HG02678 (cell line): ENCODE results near the gene NHLRC4.

ENCODE experiments used
- ATAC-seq: cut with Tn5 transposase; IDR thresholded peaks from one replicate; pipeline ENCODE4 v1.9.1; 2021; ENCODE audit warnings: mild to moderate bottlenecking, moderate library complexity; ENCODE audit not compliant: unreplicated experiment

Gene NHLRC4

DNA sequence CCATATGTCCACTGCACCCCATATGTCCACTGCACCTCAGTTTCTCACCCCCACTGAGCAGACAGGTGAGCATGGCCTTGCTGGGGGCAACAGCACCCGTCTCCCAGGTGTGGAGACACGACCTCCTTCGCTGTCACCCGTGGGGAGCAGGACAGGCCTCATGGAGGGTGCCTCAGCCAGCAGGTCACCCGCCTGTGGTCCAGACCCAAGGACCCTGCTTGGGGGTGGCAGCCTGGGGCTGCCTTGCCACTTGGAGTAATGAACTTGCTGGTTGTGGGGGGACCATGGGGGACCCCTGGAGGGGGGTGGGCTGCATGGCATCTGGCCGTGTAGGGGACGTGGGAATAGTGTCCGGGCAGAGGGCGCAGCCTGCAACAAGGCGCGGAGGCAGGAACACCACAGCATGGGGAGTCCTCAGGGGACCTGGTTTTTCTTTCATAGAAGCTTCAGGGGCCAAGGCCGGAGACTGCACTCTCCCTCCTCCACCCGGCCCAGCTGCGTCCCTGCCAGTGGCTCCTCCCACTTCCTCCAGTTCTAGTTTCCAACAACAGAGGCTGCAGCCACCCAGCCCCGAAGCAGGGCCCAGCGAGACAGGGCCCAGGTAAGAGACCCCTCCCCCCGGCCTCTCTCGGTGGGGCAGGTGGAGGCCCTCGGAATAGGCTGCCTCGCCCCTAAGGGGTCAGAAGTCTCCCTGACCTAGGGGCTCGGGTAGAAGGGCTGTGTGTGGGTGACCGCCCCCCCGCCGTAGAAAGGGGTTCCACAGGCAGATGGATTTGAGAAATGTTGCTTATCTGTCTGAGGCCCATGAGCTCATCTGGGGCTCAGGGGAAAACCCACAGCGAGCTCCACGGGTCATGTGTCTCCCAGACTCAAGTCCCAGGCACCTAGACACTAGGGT, at the start of gene NHLRC4:
NHLRC4 (plus strand) TSS at position 531 of the 898 bp plus-strand sequence. CDS start 1,043 bp downstream, outside the sequence.
- peak; percentile 45 for ATAC-seq

DNA sequence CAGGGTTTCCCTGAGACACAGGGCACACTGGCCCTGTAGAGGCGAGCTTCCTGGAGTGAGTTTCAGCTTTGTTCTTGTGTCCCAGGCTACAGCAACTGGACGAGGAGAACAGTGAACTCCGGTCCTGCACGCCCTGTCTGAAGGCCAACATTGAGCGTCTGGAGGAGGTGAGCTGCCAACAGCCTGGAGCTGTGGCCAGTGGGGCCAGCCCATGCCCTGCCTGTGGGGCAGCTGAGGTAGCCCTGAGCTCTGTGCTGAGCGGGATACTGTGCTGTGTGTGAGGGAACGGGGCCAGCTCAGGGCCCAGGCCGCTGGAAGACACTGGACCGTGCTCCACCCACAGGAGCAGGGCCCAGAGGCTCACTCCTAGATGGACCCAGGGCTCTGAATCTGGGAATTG, 47.9 kb upstream of the NHLRC4 start:
- no peak for ATAC-seq

DNA sequence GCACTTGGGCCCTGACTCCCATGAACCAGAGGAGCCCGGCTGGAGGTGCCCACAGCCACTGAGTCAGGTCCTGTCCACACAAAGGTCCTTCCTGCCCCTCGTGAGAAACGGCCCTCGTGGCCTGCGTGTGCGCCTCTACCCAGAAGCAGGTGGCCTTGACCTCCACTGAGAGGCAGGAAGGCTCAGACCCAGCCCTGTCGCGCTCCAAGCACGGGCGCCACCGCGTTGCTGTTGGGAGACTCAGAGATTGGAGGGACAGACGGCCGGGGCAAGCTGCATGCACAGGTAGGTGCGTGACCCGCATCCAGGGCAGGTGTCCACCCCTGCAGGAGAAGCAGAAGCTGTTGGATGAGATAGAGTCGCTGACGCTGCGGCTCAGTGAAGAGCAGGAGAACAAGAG, 47.4 kb upstream of the NHLRC4 start:
- ATAC-seq = no peak

- no peak for ATAC-seq
Measured at GRCh38 chr16:519841-520687, 46.7 kb upstream of the NHLRC4 start.

GRCh38 chr16:520847-521246, 46.0 kb upstream of the NHLRC4 start:
- ATAC-seq = no peak

DNA sequence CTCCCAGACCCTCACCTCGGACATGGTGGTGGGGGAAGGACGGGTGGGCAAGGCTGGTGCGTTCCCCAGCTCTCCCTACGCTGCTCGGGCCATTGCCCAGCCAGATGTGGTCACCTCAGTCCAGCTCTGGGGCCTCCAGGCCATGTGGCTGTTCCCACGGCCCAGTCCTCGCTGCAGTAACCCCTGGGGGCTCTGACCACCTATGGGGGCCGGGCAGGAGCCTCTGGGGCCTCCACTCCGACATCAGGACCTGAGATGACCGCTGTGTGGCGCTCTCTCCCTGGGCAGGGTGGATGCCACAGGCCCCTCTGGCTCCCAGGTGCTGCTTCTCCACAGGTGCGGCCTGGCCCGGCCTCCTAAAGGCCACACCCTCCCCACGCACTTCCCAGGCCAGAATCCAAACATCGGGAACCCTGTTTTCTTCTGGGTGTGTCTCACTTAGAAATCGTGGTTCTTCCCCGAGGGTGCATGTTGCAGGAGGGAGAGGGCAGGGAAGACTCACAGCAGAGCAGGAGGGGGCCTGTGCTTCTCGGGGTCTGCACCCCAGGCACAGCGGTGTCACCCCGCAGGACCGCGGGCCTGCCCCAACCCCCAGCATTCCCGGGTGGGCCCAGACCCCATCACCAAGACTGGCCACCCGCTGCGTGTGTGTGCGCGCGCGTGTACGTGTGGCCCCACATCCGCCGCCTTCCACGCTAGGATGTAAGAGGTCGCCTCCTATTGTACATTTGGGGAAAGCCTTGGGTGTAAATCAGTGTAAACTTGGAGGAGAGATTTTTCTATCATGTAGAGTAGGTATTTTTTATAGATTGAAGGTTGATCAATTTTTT, 45.2 kb upstream of the NHLRC4 start:
- ATAC-seq = no peak

DNA sequence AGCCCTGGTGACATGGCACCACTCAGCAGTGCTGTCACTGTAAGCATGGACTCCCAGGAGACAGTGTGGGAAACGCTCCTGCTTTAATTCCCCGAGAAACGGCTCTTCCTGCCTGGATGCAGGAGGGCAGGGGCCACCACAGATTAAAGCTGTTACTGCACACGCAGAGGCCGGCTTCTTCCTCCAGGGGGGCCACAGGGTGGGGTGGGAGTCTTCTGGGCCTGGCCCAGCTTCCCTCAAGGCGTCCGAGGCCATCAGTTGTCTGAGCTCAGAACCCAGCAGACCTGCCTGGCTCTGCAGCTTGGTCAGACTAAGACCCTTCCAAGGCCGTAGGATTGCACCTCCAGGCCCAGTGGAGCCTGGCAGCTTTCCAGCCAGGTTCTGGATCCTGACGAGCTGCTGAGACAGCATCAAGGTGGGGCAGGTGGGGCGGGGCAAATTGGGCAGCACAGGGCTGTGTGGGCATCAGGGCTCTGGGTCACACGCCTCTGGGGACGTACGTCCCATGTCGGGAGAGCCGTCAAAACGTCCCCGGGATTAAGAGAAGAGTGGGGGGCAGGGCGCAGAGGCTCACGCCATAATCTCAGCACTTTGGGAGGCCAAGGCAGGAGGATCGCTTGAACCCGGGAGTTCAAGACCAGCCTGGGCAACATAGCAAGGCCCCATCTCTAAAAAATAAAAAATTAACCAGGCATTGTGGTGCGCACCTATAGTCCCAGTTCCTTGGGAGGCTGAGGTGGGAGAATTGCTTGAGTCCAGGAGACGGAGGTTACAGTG, 44.3 kb upstream of the NHLRC4 start:
- no peak for ATAC-seq

GRCh38 chr16:523097-523741, 43.6 kb upstream of the NHLRC4 start:
- no peak for ATAC-seq

GRCh38 chr16:524274-525040, 42.3 kb upstream of the NHLRC4 start:
- no peak for ATAC-seq

DNA sequence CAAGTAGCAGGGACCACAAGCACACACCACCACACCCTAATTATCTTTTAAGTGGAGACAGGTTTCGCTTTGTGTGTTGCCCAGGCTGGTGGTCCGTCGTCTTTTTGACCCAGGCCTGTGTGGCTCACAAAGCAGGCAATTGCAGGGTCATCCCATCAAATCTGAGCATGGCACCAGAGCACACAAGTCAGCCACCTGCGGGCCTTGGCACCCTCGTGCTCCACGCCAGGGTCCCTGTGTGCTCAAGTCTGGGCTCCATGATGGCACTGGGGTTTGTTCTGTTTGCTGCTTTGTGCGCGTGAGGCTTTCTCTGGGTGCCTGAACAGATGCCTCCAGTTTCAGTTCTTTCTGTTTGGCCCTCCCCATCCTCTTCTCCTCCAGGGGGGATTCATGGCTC, 41.7 kb upstream of the NHLRC4 start:
- no peak for ATAC-seq

GRCh38 chr16:525520-526180, 41.2 kb upstream of the NHLRC4 start:
- ATAC-seq = no peak

DNA sequence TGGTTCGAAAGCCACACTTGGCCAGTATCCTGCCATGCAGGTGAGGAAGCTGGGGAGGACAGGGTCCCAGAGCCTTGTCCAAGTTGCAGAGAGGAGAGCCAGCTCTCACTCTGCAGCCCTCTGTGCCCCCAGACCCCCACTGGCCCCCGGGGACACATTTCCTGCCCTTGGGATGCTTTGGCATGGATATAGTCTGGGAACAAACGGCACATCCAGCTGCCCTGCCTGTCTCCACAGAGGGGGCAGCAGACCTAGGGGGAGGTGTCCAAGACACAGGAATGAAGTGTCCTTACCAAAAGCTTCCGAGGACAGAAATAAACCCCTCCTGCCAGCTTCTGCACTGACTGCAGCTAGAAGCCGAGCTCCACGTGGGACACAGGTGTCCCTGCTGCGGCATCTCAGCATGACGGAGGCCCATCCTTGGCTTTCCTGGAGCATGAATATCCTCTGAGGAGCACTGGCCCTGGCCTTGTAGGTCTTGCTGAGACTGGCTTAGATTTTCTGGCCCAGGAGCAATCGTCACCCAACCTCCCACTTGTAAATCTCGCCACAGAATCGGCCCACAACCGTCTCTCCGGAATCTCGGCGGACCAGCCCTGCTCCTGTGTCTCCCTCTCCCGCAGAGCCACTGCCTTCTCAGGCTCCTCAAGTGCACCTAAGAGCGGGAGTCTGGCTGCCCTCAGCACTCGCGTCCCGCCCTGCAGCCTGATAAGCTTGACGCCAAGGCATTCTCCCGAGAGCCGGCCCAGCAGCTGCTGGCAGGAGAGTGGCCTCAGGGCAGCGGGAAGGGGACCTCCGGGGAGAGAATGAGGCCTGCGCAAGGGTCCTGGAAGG, 40.4 kb upstream of the NHLRC4 start:
- ATAC-seq = no peak

- peak; percentile 73 for ATAC-seq
Measured at GRCh38 chr16:527015-527903, 39.5 kb upstream of the NHLRC4 start, which contains the start of gene CAPN15. Gene CAPN15 (plus strand): TSS chr16:527712. CDS start chr16:546839, 19,127 bp downstream.

DNA sequence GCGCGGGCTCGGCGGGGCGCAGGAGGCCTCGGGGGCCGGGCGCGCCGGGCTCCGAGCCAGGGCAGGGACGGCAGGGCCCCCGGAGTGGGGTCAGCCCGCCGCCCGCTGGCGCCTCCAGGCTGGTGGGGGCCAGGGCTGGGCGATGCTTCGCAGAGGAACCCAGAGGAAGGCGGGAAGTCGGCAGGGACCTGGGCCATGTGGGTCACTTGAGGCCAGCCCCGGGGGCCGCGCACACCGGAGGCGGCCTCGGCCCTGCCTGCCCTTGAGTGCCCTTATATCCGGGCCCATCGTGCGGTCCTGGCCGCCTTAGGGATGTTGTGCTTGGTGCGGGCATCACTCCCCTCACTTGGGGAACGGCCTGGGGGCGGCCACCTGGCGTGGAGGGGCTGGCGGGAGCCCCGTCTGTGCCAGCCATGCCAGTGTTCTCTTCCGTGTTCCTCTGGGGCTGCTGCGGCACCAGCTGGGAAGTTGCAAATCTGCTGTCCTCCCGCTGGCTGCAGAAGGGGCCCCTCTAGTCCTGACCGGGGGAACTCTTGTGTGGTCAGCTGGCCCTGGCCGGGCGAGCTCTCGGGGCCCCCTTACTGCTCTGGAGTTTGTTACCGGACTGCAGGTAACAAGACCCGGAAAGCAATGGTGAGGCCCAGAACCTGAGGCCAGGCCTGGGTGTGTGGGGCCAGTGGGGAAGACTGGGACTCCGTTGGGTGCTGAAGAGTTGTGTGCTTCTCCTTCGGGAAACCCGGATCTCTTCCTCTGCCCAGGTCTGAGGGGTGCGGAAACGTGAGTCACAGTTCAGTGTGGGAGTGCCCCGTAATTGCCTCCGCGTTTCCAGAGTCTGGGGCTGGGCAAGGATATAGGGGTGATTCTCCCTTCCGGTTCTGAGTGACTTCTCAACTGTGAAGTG, 38.4 kb upstream of the NHLRC4 start:
- peak; percentile 5 for ATAC-seq

DNA sequence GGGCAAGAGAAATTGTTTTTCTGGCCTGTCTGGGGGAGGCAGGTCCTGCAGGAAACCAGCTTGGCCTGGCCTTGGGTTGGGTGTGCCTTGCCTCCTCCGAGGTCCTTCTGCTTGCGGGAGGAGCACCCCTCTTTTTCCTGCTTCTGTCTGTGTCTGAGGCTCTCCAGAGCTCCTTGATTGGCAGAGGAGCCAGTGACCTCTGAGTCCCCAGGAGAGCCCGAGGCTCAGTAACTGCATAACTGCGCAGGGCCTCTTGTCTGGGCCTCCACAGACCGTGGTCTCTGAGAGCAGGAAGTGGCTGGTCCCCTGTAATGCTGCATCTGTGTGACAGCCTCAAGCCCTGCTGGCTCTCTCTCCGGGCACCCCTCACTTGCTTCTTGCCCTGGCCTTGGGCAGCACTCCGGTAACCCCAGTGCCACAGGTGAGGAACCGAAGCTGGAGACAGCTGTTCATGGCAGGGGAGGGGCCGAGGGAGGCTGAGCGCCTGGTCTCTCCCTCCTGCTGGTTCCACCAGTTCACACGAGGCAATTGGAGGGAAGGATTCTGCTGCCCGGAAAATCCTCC, 37.7 kb upstream of the NHLRC4 start:
- ATAC-seq = no peak
